Gastroesophageal sphincter (tissue), 3 donors: Measurements from ENCODE around the gene YES1.

Source experiments
- POLR2A ChIP-seq, 2 donors: fragments of 450-650 bp; IDR thresholded peaks; one replicate each; pipeline ENCODE4 v1.6.1; 2017; ENCODE audit warnings: antibody characterized with exemption in 2 of 2, mild to moderate bottlenecking in 2 of 2, moderate library complexity in 1 of 2
- TF ChIP-seq, protein P1 (sequence below), 4 experiments: fragments of 200-600 bp in 2 of 4; fragments of 450-650 bp in 2 of 4; sonication (generic) in 1 of 4; IDR thresholded peaks; one replicate each; pipeline ENCODE4 v1.5.1; 2017 to 2019; ENCODE audit warnings: antibody characterized with exemption in 4 of 4, mild to moderate bottlenecking in 2 of 4, moderate library complexity in 2 of 4

DNA sequence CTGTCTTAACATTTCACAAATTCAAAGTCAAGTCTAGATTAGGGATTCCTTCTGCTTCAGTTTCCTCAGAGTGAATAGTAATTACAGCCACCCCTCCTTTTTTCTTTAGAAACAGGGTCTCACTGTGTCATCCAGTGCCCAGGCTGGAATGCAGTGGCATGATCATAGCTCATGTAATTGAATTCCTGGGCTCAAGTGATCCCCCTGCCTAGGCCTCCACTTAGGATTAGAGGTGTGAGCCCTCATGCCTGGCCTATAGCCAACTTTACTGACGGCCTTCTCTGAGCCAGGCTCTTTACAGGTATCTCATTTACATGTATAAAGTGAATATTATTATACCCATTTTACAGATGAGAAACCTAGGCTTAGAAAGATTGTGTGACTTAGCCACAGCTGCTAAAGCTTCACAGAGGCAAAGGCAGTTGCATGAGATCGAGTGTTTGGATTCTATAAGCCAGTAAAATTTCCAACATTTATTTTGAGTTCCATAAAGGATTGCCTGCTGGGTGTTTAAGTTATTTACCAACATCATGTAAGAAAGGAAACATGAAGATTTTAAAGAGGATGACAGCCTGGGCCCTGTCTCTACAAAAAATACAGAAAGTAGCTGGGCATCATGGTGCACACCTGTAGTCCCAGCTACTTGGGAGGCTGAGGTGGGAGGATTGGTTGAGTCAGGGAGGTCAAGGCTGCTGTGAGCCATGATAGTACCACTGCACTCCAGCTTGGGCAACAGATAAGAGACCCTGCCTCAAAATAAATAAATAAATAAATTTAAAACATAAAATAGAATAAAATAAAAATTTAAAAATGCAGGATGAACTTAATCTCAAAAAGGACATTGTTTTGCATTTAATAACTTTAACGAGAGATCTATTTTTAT lies 101.4 kb downstream of the YES1 start:
- TF ChIP-seq, protein P1, sequence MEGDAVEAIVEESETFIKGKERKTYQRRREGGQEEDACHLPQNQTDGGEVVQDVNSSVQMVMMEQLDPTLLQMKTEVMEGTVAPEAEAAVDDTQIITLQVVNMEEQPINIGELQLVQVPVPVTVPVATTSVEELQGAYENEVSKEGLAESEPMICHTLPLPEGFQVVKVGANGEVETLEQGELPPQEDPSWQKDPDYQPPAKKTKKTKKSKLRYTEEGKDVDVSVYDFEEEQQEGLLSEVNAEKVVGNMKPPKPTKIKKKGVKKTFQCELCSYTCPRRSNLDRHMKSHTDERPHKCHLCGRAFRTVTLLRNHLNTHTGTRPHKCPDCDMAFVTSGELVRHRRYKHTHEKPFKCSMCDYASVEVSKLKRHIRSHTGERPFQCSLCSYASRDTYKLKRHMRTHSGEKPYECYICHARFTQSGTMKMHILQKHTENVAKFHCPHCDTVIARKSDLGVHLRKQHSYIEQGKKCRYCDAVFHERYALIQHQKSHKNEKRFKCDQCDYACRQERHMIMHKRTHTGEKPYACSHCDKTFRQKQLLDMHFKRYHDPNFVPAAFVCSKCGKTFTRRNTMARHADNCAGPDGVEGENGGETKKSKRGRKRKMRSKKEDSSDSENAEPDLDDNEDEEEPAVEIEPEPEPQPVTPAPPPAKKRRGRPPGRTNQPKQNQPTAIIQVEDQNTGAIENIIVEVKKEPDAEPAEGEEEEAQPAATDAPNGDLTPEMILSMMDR (IDR thresholded peaks at IDR 0.05) = no peak
- no peak for TF ChIP-seq POLR2A (IDR thresholded peaks at IDR 0.05)
